H9 (cell line): ENCODE data around the gene AP2S1. TPM values are rescaled to one million over a fixed set of nuclear protein-coding genes. Genes with fewer than 3 reads are reported as not detected.

ENCODE experiments used
- DNase-seq: peaks from one replicate; pipeline ENCODE4 v3.0.0-alpha.2; 2017
- H2AFZ ChIP-seq: one replicate; pipeline ENCODE4 v1.6.1; 2013; ENCODE audit warnings: mild to moderate bottlenecking, low read length, control low read depth, moderate library complexity
- H2AK5ac ChIP-seq: 2 replicates; pipeline ENCODE4 v1.6.1; 2013; ENCODE audit warnings: low read length, control low read depth, mixed read lengths; ENCODE audit not compliant: insufficient read length
- H2BK120ac ChIP-seq: one replicate; pipeline ENCODE4 v1.6.1; 2013; ENCODE audit warnings: low read depth, mild to moderate bottlenecking, low read length, control low read depth, inconsistent platforms; ENCODE audit not compliant: poor library complexity, severe bottlenecking
- H2BK12ac ChIP-seq: 2 replicates; pipeline ENCODE4 v1.6.1; 2013; ENCODE audit warnings: low read length, control low read depth, mixed read lengths, low read depth; ENCODE audit not compliant: insufficient read length
- H2BK15ac ChIP-seq: 2 replicates; pipeline ENCODE4 v1.6.1; 2013; ENCODE audit warnings: low read depth, low read length, control low read depth
- H2BK20ac ChIP-seq: one replicate; pipeline ENCODE4 v1.6.1; 2013; ENCODE audit warnings: low read depth, mild to moderate bottlenecking, low read length, control low read depth, inconsistent platforms; ENCODE audit not compliant: poor library complexity, severe bottlenecking
- H2BK5ac ChIP-seq: 2 replicates; pipeline ENCODE4 v1.6.1; 2013; ENCODE audit warnings: low read length, control low read depth, mixed read lengths; ENCODE audit not compliant: insufficient read length
- H3K14ac ChIP-seq: 2 replicates; pipeline ENCODE4 v1.6.1; 2013; ENCODE audit warnings: low read length, control low read depth; ENCODE audit not compliant: insufficient read depth
- H3K18ac ChIP-seq: 2 replicates; pipeline ENCODE4 v1.6.1; 2013; ENCODE audit warnings: low read depth, mild to moderate bottlenecking, mixed read lengths, low read length, control low read depth; ENCODE audit not compliant: insufficient read length
- H3K23ac ChIP-seq: 2 replicates; pipeline ENCODE4 v1.6.1; 2013; ENCODE audit warnings: low read length, control low read depth, mixed read lengths, low read depth; ENCODE audit not compliant: insufficient read length
- H3K23me2 ChIP-seq: 2 replicates; pipeline ENCODE4 v1.6.1; 2013; ENCODE audit warnings: low read depth, mild to moderate bottlenecking, mixed read lengths, low read length, control low read depth; ENCODE audit not compliant: insufficient read length, poor library complexity, severe bottlenecking
- H3K27ac ChIP-seq: 2 replicates; pipeline ENCODE4 v1.5.1; 2013; ENCODE audit warnings: low read length, control low read depth, mixed read lengths, low read depth; ENCODE audit not compliant: insufficient read length
- H3K27me3 ChIP-seq: 2 replicates; pipeline ENCODE4 v1.6.1; 2013; ENCODE audit warnings: low read length, control low read depth, inconsistent platforms; ENCODE audit not compliant: insufficient read depth
- H3K4ac ChIP-seq: 2 replicates; pipeline ENCODE4 v1.6.1; 2013; ENCODE audit warnings: low read depth, mild to moderate bottlenecking, control low read depth, inconsistent platforms, low read length, moderate library complexity
- H3K4me1 ChIP-seq: 2 replicates; pipeline ENCODE4 v1.6.1; 2013; ENCODE audit warnings: low read length, control low read depth, inconsistent platforms; ENCODE audit not compliant: insufficient read depth
- H3K4me2 ChIP-seq: 2 replicates; pipeline ENCODE4 v1.6.1; 2013; ENCODE audit warnings: low read length, control low read depth, mixed read lengths; ENCODE audit not compliant: insufficient read length, insufficient read depth
- H3K56ac ChIP-seq: 2 replicates; pipeline ENCODE4 v1.6.1; 2013; ENCODE audit warnings: low read depth, mild to moderate bottlenecking, mixed read lengths, low read length, control low read depth; ENCODE audit not compliant: insufficient read length
- H3K79me1 ChIP-seq: 2 replicates; pipeline ENCODE4 v1.6.1; 2013; ENCODE audit warnings: low read depth, mild to moderate bottlenecking, moderate library complexity, low read length, control low read depth, inconsistent platforms; ENCODE audit not compliant: insufficient read depth, poor library complexity, severe bottlenecking
- H3K79me2 ChIP-seq: 2 replicates; pipeline ENCODE4 v1.6.1; 2013; ENCODE audit warnings: low read length, control low read depth, inconsistent platforms; ENCODE audit not compliant: insufficient read depth
- H3K9ac ChIP-seq: 2 replicates; pipeline ENCODE4 v1.6.1; 2013; ENCODE audit warnings: low read length, control low read depth, mixed read lengths; ENCODE audit not compliant: insufficient read length; ENCODE audit errors: extremely low read depth
- H3K9me3 ChIP-seq: one replicate; pipeline ENCODE4 v1.6.1; 2013; ENCODE audit warnings: low read depth, low read length, inconsistent platforms; ENCODE audit not compliant: control insufficient read depth
- H3T11ph ChIP-seq: one replicate; pipeline ENCODE4 v1.6.1; 2013; ENCODE audit warnings: mild to moderate bottlenecking, low read length, control low read depth, inconsistent platforms
- H4K20me1 ChIP-seq: one replicate; pipeline ENCODE4 v1.6.1; 2013; ENCODE audit not compliant: control insufficient read depth, insufficient read length, insufficient read depth
- H4K5ac ChIP-seq: 2 replicates; pipeline ENCODE4 v1.6.1; 2013; ENCODE audit warnings: low read depth, mild to moderate bottlenecking, mixed read lengths, low read length, control low read depth; ENCODE audit not compliant: insufficient read length
- H4K8ac ChIP-seq: replicated peaks from 2 replicates; pipeline ENCODE4 v1.6.1; 2013; ENCODE audit warnings: low read length, control low read depth, mixed read lengths, low read depth; ENCODE audit not compliant: insufficient read length
- H4K91ac ChIP-seq: 2 replicates; pipeline ENCODE4 v1.6.1; 2013; ENCODE audit warnings: low read depth, mild to moderate bottlenecking, moderate library complexity, mixed read lengths, low read length, control low read depth; ENCODE audit not compliant: insufficient read length
- H3K27ac Mint-ChIP-seq, 3 experiments: 2 replicates in 2 of 3; 3 replicates in 1 of 3; pipeline ENCODE4 v1.8.0; 2020 to 2021; ENCODE audit warnings: mixed read lengths in 3 of 3, mild to moderate bottlenecking in 1 of 3, moderate library complexity in 1 of 3
- H3K27me3 Mint-ChIP-seq: 2 replicates; pipeline ENCODE4 v1.8.0; 2021; ENCODE audit warnings: low read depth, mild to moderate bottlenecking, moderate library complexity, mixed read lengths
- H3K36me3 Mint-ChIP-seq, 3 experiments: 2 replicates in 2 of 3; 3 replicates in 1 of 3; pipeline ENCODE4 v1.8.0; 2020 to 2021; ENCODE audit warnings: low read depth in 3 of 3, mixed read lengths in 3 of 3; ENCODE audit not compliant: insufficient read depth in 1 of 3
- H3K4me1 Mint-ChIP-seq, 2 experiments: 2 replicates each; pipeline ENCODE4 v1.8.0; 2020; ENCODE audit warnings: mixed read lengths in 2 of 2
- H3K4me3 Mint-ChIP-seq, 2 experiments: 2 replicates in 1 of 2; 3 replicates in 1 of 2; pipeline ENCODE4 v1.8.0; 2020 to 2021; ENCODE audit warnings: mild to moderate bottlenecking in 2 of 2, mixed read lengths in 2 of 2, moderate library complexity in 1 of 2
- H3K9me3 Mint-ChIP-seq, 2 experiments: 2 replicates in 1 of 2; 3 replicates in 1 of 2; pipeline ENCODE4 v1.8.0; 2020; ENCODE audit warnings: mild to moderate bottlenecking in 2 of 2, mixed read lengths in 2 of 2, moderate library complexity in 1 of 2
- CTCF ChIP-seq: fragments of 200-600 bp; sonication (generic); conservative IDR thresholded peaks from 3 replicates; pipeline ENCODE4 v1.8.0; 2021; ENCODE audit warnings: antibody characterized with exemption, mild to moderate bottlenecking
- WGBS: extraction: QIAGEN DNeasy Blood & Tissue Kit; methylation state at CpG from one replicate; pipeline ENCODE4 v1.1.7; 2013; ENCODE audit warnings: missing lambda C conversion rate, low lambda C conversion rate, mixed read lengths; ENCODE audit not compliant: insufficient read length; ENCODE audit errors: extremely low coverage; 5-methylcytosine and 5-hydroxymethylcytosine counted together
- total RNA-seq: library from RNA; stranded (reverse); gene quantifications from 2 replicates; pipeline ENCODE4 v1.2.1, GENCODE V29; 2021

The AP2S1 gene
- total RNA-seq, 1 experiment from 2014 or later, result 193 TPM

DNA sequence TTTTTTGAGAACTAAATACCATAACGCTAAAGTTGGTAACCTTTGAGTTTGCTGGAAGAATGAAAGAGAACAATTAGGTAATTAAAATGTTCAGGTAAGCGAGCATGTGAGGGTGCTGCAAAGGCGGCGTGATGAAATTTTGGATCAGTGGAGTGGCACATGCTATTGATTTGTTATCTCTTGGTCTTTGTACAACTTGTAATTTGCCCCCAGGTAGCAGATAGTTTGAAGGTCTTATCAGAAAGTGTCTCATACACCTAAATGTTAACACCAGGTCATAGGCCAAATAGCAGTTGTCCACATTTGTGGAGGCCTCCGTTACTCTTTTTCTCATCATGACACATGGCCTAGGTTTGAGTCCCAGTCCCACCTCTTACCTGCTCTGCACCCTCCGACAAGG is 25.0 kb upstream of the AP2S1 start:
- no CpG with 5 or more reads among the region's 6 CpGs for WGBS
- Histone ChIP-seq H3K23ac (no peak overlapping the region), H4K20me1 (no peaks in the 10 kb centered on the region), H3K4me2 (no peak overlapping the region), H3K4ac (no peak overlapping the region), H2BK5ac (no peak overlapping the region), H3K9me3 (no peaks in the 10 kb centered on the region), H3K27me3 (no peaks in the 10 kb centered on the region), H4K91ac (no peak overlapping the region), H2BK120ac (no peak overlapping the region), H4K5ac (no peak overlapping the region), H2BK15ac (no peak overlapping the region), H3K18ac (no peak overlapping the region), H3K4me1 (no peaks in the 10 kb centered on the region; the same call in 1 of the 2 replicates), H3K14ac (no peak overlapping the region), H2BK20ac (no peak overlapping the region), H4K8ac (no peak overlapping the region), H3K79me2 (peaks cover 4% of the 10 kb centered on the region; the same call in 1 of the 2 replicates), H3K9ac (no peak overlapping the region), H2BK12ac (no peak overlapping the region), H2AFZ (no peak overlapping the region), H3K79me1 (no peaks in the 10 kb centered on the region), H3K23me2 (no peaks in the 10 kb centered on the region), H2AK5ac (no peak overlapping the region), H3K27ac (no peak overlapping the region), H3K56ac (no peak overlapping the region), H3T11ph (no peak overlapping the region)
- peaks cover 0 to 8% (median 0%) of the 10 kb centered on the region in 3 experiments; a peak in 3 of 7 replicates for H3K36me3 Mint-ChIP-seq
- TF ChIP-seq CTCF, result no peak
- H3K9me3 Mint-ChIP-seq, result no peaks in the 10 kb centered on the region
- DNase-seq, result no peak
- no peaks in the 10 kb centered on the region for H3K27me3 Mint-ChIP-seq
- peaks cover 8 to 11% of the 10 kb centered on the region in 2 experiments for H3K4me1 Mint-ChIP-seq
- no peak overlapping the region for H3K4me3 Mint-ChIP-seq
- H3K27ac Mint-ChIP-seq, result peak overlapping the region in 2 of 3 experiments; percentile 9 to 87; a peak in 4 of 7 replicates
